HG02623 (cell line): ENCODE measurements around the gene AFM.

Experiments used
- ATAC-seq: cut with Tn5 transposase; IDR thresholded peaks from one replicate; pipeline ENCODE4 v1.9.1; 2021; ENCODE audit warnings: moderate library complexity; ENCODE audit not compliant: unreplicated experiment

AFM gene

DNA sequence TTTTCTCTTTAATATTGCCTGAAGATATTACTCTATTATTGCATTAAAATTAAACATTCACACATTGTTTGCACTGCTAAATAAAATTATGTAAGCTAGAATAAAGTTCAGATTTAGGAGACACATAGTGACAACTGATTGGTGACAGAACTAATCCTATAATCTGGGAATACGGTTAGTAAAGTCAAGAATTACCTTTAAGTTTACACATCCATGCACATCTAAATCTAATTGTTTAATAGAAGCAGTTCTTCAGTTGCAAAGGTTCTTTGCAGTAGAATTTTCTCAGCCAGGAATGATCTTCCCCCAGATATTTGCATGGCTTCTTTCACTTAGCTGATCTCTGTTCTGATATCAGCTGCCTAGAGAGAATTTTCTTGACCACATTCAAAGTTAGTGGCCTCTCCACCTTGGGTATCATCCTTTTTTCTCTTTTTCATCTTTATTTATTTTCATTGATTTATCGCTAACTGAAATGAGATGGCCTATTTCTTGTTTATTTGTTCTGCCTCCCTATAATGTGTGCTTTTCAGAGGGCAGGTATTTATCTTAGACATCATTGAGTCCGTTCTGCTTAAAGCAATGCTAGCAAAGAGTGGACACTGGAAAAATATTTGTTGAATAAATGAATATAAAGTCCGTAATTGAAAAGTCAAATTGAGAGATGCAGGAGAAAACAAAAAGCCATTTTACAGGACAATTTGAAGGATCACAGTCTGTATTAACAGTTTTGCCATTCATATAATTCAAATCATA lies 32.9 kb upstream of the AFM start:
- no peak for ATAC-seq

- no peak for ATAC-seq
Observed at GRCh38 chr4:73450398-73451004, 31.0 kb upstream of the AFM start.

- ATAC-seq, result no peak
Observed at GRCh38 chr4:73451404-73451803, 30.1 kb upstream of the AFM start.

DNA sequence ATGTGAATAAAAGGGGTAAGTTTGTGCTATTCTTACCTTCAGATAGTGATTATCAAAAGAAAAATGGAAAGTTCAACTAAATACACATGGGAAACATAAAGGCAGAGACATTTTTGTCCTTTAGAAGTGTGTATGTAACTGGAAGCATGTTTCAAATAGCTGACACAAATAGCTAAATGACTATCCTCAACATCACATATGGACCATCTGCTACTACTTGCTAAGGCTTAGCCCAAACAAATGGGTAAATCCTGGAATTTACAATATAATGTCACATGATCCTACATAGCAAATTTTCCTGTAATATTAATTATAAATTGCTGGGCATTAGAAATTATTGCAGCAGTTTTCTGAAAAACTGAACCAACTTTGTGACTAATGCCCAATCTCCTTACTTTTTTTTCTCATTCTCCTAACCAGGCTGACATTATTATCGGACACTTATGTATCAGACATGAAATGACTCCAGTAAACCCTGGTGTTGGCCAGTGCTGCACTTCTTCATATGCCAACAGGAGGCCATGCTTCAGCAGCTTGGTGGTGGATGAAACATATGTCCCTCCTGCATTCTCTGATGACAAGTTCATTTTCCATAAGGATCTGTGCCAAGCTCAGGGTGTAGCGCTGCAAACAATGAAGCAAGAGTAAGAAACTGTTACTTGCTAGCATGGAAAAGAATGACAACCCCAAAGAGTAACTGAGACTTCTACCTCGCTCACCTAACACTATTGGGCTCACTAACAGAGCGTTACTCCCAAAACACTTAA lies 29.4 kb upstream of the AFM start:
- no peak for ATAC-seq

GRCh38 chr4:73452953-73453700 lies 28.4 kb upstream of the AFM start:
- no peak for ATAC-seq

- no peak for ATAC-seq
Observed at GRCh38 chr4:73453701-73454005, 27.9 kb upstream of the AFM start.

DNA sequence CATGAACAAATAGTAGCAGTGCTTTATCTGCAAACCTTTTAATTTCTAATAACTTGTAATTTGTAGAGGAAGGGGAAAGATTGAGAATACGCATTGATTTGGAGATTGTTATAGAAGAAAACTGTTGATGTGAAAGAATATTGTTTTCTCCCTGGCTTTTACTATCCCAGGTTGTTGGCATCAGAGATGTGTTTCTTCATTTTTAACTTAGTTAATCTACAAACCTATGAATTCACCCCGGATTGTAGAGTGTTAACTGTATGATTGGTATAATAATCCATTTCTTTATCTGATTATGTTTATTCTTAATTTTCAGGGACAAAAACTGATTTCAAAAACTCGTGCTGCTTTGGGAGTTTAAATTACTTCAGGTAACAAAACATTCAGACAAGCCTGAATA lies 26.6 kb upstream of the AFM start:
- no peak for ATAC-seq

DNA sequence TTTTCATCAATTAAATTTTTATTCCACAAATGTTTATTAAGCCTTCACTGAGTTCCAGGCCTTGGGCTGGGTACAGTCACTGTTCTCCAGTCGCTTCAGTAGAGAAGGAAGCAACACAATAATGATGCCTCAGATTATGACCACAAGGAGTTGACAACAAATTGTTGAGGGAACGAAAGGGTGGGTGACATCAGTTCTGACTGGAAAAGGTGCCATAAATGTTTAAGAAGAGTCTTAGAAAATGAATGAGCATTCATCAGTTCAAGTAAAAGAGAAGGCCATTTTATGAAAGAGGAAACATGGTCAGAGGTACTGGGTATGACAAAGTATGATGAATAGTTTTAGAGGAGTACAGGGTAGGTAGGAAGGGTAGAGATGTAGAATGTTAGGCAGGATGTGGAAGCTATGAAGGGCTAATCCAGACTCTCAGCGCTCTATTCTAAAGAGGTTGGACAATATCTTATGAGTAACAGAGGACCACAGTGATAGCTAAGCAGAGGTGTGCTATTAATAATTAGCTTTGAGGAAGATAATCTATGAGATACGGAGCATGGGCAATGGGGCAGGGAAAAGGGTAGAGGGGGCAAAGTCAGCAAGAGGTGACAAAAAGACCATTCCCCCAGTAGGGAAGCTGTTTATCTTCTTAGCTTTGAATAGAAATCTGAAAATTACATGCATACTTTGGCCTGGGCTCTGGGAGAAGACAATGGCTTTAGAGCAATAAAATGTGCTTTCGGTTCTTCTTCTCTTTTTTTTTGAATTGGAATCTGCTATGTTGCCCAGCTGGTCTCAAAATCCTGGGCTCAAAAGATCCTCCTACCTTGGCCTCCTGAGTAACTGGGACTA lies 25.1 kb upstream of the AFM start:
- no peak for ATAC-seq

DNA sequence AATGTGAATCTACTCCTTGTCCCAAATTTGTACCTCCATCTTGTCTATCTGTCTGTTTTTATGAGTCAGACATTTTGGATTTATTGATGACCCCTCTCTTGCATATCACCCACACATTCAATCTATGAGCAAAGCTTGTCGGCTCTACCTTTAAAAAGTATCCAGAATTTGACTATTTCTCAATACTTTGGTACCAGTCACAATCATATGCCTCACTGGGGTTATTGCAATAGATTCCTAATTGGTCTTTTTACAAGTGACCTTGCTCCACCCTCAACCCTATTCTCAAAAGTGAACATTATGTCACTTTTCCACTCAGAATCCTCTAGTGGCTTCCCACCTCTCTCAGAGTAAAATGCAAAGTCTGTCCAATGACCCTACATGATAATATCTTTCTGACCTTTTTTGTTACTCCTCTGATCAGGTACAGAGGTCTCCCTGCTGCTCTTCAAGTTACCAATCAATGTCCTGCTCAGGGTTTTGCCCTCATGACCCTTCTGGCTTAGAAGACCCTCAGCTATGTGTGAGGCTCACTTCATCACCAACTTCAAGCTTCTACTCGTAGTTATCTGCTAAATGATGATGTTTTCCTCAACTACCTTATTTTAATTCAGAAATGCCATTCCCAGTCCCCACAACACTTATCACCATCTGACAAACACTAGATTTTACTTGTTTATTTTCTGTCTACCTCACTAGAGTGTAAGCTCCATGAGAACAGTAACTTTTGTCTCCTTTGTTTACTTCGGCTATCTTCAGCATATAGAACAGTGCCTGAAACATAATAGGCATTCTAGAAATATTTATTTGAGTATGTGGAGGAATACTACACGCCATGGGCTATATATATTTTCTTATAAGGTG lies 23.1 kb upstream of the AFM start:
- no peak for ATAC-seq

DNA sequence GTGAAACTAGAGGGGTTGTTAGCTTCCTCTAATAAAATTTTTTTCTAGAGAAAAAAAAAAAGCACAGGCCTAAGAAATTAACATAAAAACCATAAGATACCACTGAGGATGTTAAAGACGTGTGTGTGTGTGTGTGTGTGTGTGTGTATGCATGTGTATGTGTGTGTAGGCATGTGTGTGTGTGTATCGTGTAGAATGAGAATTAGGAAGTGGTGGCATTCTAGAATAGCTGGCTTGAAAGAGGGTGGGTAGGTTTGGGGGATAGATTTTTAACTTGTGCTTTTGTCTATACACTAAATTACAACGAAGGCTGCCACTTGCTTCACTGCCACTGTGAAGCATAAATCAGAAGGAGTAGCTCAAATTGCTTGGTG lies 22.5 kb upstream of the AFM start:
- ATAC-seq, result no peak

- ATAC-seq, result no peak
Observed at GRCh38 chr4:73460913-73461522, 20.5 kb upstream of the AFM start.

- no peak for ATAC-seq
Observed at GRCh38 chr4:73468170-73468569, 13.4 kb upstream of the AFM start.

GRCh38 chr4:73470728-73471127 lies 10.8 kb upstream of the AFM start:
- no peak for ATAC-seq

DNA sequence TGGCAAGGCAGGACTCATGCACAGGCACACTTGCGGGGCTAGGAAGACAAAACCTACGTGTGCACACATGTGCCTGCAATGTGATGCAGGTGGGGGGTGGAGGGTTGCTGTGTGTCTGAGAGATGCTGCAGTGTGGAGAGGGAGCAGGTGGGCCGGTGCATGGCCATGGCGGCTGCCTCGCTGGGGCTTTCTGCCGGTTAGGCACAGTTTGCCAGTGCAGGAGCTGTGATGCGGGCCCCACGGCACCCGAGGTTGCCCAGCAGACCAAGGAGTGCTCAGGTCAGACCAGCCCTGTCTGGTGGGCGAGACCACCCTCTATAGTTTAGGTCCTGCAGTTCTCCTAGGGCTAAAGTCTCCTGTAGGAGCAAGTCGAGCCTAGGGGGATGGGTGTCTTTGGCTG lies 4.4 kb upstream of the AFM start:
- ATAC-seq, result no peak

- ATAC-seq, result no peak
Observed at GRCh38 chr4:73479323-73479722, 2.2 kb upstream of the AFM start.

DNA sequence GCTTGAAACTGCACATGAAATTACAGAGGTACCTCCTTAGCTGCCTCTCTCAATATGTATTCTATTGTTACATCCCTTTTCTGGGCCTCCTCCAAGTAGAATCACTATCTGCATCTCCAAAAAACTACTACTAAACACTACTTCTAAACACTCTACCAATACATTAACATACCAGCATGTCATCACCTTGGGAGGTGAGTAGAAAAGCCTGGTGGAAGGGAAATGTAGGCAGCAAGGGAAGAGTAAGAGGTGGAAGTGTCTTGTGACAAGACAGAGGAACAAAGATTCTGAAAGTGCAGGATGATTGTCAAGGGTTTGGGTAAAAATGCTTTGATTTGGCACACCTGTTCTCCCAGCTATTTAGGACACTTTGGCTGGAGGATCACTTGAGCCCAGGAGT lies 3.5 kb downstream of the AFM start:
- ATAC-seq, result no peak

- no peak for ATAC-seq
Observed at GRCh38 chr4:73485596-73485995, 4.1 kb downstream of the AFM start.

- ATAC-seq, result no peak
Observed at GRCh38 chr4:73486497-73486896, 5.0 kb downstream of the AFM start.

DNA sequence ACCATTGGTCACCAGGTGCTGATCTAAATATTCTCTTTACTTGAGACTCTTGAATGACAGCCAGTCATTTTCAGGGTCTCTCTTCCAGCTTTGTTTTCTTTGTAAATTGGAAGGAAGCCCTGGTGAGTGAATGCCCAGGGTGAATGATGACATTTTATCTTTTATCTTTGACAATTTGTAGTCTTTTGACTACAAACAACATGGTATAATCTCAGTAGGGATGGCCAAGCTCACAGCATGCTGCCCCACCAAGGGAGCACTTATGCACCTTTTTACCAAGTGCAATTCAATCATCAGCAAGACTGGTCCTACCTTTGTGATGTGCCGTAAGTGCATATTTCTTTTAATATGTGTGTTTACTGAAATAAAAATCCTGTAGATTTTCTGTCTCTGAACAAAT lies 5.7 kb downstream of the AFM start:
- no peak for ATAC-seq
